OCI-LY1 (cell line): ENCODE data around the gene PPP1R15B.
A peak's percentile ranks its signal among the peaks of the same experiment; 100 is the strongest.

Source experiments
- H2AFZ ChIP-seq: fragments of 200-600 bp; sonication (generic), shearing (Covaris generic); 2 replicates; pipeline ENCODE4 v1.6.0; 2014; ENCODE audit warnings: antibody characterized with exemption, mild to moderate bottlenecking, low read length
- H3F3A ChIP-seq: fragments of 200-600 bp; sonication (generic), shearing (Covaris generic); 2 replicates; pipeline ENCODE4 v1.6.0; 2014; ENCODE audit warnings: mild to moderate bottlenecking, antibody characterized with exemption, low read length, moderate library complexity; ENCODE audit not compliant: insufficient read depth
- H3K27ac ChIP-seq: fragments of 200-600 bp; sonication (generic); 2 replicates; pipeline ENCODE4 v1.5.1; 2014; ENCODE audit warnings: low read length, mixed run types, mild to moderate bottlenecking, low read depth; ENCODE audit not compliant: poor library complexity, severe bottlenecking
- H3K27me3 ChIP-seq: fragments of 200-600 bp; sonication (generic); 2 replicates; pipeline ENCODE4 v1.6.0; 2014; ENCODE audit warnings: antibody characterized with exemption, mild to moderate bottlenecking, low read length, moderate library complexity; ENCODE audit not compliant: insufficient read depth
- H3K36me3 ChIP-seq: fragments of 200-600 bp; sonication (generic); 2 replicates; pipeline ENCODE4 v1.6.1; 2014; ENCODE audit warnings: mild to moderate bottlenecking, antibody characterized with exemption, low read length, moderate library complexity, mixed read lengths; ENCODE audit not compliant: insufficient read depth
- H3K4me1 ChIP-seq: fragments of 200-600 bp; sonication (generic); 2 replicates; pipeline ENCODE4 v1.5.1; 2014; ENCODE audit warnings: mild to moderate bottlenecking, low read length, moderate library complexity; ENCODE audit not compliant: insufficient read depth, severe bottlenecking
- H3K4me2 ChIP-seq: fragments of 200-600 bp; sonication (generic), shearing (Covaris generic); 2 replicates; pipeline ENCODE4 v1.6.1; 2014; ENCODE audit warnings: low read length
- H3K4me3 ChIP-seq: fragments of 200-600 bp; sonication (generic); 2 replicates; pipeline ENCODE4 v1.5.1; 2014; ENCODE audit warnings: low read length, low read depth, mild to moderate bottlenecking, mixed read lengths; ENCODE audit not compliant: poor library complexity, severe bottlenecking
- H3K79me2 ChIP-seq: fragments of 200-600 bp; shearing (Covaris generic); 2 replicates; pipeline ENCODE4 v1.6.1; 2016; ENCODE audit warnings: mixed run types, low read length, mixed read lengths; ENCODE audit not compliant: insufficient read depth
- H3K9ac ChIP-seq: fragments of 200-600 bp; sonication (generic), shearing (Covaris generic); 2 replicates; pipeline ENCODE4 v1.6.1; 2014; ENCODE audit warnings: mild to moderate bottlenecking, low read length, mixed read lengths
- H3K9me2 ChIP-seq: fragments of 200-600 bp; sonication (generic), shearing (Covaris generic); 2 replicates; pipeline ENCODE4 v1.6.1; 2014; ENCODE audit warnings: low read depth, mild to moderate bottlenecking, low read length, mixed read lengths
- H3K9me3 ChIP-seq: fragments of 200-600 bp; shearing (Covaris generic); 2 replicates; pipeline ENCODE4 v1.6.1; 2014; ENCODE audit warnings: low read length, mixed read lengths
- H4K20me1 ChIP-seq: fragments of 200-600 bp; sonication (generic), shearing (Covaris generic); 2 replicates; pipeline ENCODE4 v1.6.0; 2016; ENCODE audit warnings: mild to moderate bottlenecking, low read length; ENCODE audit not compliant: insufficient read depth
- EZH2 ChIP-seq: fragments of 200-600 bp; sonication (generic), shearing (Covaris generic); IDR thresholded peaks from 2 replicates; pipeline ENCODE4 v1.8.0; 2017; ENCODE audit warnings: borderline replicate concordance, mixed run types, mild to moderate bottlenecking, antibody characterized with exemption, low read length, moderate library complexity, mixed read lengths
- TF ChIP-seq, protein P1 (sequence below): fragments of 200-600 bp; sonication (generic), shearing (Covaris generic); IDR thresholded peaks from 2 replicates; pipeline ENCODE4 v1.5.1; 2017; ENCODE audit warnings: mild to moderate bottlenecking, antibody characterized with exemption, low read length, moderate library complexity, mixed read lengths

PPP1R15B gene

DNA sequence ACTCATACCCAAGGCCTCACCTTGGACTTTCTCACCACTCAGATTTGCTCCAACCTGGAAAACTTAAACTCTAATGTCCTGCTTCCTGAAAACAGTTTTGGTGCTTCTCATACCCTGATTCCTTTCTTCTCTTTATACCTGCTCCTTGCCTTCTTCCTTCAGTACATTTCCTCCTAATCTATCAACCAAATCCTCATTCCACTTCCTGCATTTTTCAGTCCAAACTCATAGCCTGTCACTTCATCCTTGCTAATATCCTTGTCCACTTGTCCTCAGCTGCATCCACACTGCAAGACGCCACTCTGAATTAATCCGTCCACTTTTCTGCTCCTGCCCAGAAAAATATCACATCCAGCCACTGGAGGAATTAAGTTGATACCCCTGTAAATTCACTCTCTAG lies 25.9 kb downstream of the PPP1R15B start:
- H3K27me3 ChIP-seq = 0 out of 2 replicates have a peak, but pooled peaks cover 3% of the 10 kb centered on the region
- no peaks in the 10 kb centered on the region for H3K36me3 ChIP-seq
- no peak overlapping the region for H2AFZ ChIP-seq
- no peak overlapping the region for H3K27ac ChIP-seq
- H3K9me2 ChIP-seq = no peaks in the 10 kb centered on the region
- H3K9ac ChIP-seq = no peak overlapping the region
- no peaks in the 10 kb centered on the region for H3F3A ChIP-seq
- H4K20me1 ChIP-seq = no peaks in the 10 kb centered on the region
- no peaks in the 10 kb centered on the region for H3K79me2 ChIP-seq
- no peaks in the 10 kb centered on the region for H3K4me1 ChIP-seq
- no peak overlapping the region for H3K4me3 ChIP-seq
- no peaks in the 10 kb centered on the region for H3K9me3 ChIP-seq
- TF ChIP-seq, protein P1, sequence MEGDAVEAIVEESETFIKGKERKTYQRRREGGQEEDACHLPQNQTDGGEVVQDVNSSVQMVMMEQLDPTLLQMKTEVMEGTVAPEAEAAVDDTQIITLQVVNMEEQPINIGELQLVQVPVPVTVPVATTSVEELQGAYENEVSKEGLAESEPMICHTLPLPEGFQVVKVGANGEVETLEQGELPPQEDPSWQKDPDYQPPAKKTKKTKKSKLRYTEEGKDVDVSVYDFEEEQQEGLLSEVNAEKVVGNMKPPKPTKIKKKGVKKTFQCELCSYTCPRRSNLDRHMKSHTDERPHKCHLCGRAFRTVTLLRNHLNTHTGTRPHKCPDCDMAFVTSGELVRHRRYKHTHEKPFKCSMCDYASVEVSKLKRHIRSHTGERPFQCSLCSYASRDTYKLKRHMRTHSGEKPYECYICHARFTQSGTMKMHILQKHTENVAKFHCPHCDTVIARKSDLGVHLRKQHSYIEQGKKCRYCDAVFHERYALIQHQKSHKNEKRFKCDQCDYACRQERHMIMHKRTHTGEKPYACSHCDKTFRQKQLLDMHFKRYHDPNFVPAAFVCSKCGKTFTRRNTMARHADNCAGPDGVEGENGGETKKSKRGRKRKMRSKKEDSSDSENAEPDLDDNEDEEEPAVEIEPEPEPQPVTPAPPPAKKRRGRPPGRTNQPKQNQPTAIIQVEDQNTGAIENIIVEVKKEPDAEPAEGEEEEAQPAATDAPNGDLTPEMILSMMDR = no peak
- no peak for TF ChIP-seq EZH2
- H3K4me2 ChIP-seq = no peak overlapping the region

DNA sequence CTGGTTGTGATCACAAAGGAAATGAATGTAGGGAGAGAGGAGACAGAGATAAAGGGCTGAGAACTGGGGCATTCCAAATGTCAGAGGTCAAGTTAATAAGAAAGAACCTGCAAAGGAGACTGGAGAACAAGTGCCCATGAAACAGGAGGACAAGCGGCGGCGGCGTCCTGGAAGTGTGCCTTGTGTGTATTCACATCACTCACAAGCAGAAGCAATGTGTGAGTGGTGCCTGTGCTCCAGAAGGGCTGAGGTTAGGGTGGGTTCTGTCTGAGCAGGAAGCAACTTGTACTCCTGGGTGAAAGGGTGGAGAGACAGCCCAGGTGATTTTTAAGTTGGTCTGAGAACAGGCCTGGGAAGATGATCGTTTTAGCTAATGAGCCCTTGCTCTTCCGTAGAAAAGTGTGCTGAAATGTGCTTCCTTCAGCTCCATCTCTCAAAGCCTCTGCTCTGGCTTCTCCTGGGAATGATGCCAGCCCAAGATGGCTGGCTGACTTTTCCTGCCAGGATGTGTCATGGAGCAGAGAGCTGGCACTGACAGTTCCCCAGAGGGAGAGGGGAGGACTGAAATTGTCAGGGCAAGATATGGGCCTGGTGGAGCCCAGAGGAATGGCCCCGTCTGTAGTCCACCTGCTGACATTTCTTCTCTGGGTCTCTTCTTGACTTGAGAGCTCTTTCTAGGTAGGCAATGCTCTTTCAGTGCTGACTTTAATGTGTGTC lies 26.8 kb downstream of the PPP1R15B start:
- TF ChIP-seq EZH2 = no peak
- TF ChIP-seq, protein P1 = no peak
- Histone ChIP-seq H3K36me3 (no peaks in the 10 kb centered on the region), H3F3A (no peaks in the 10 kb centered on the region), H3K4me2 (no peak overlapping the region), H3K27me3 (peaks cover 3% of the 10 kb centered on the region; the same call in 1 of the 2 replicates), H3K9ac (no peak overlapping the region), H3K9me3 (no peaks in the 10 kb centered on the region), H4K20me1 (no peaks in the 10 kb centered on the region), H3K27ac (no peak overlapping the region), H3K79me2 (no peaks in the 10 kb centered on the region), H3K4me3 (no peak overlapping the region), H3K9me2 (no peaks in the 10 kb centered on the region), H3K4me1 (no peaks in the 10 kb centered on the region), H2AFZ (no peak overlapping the region)

DNA sequence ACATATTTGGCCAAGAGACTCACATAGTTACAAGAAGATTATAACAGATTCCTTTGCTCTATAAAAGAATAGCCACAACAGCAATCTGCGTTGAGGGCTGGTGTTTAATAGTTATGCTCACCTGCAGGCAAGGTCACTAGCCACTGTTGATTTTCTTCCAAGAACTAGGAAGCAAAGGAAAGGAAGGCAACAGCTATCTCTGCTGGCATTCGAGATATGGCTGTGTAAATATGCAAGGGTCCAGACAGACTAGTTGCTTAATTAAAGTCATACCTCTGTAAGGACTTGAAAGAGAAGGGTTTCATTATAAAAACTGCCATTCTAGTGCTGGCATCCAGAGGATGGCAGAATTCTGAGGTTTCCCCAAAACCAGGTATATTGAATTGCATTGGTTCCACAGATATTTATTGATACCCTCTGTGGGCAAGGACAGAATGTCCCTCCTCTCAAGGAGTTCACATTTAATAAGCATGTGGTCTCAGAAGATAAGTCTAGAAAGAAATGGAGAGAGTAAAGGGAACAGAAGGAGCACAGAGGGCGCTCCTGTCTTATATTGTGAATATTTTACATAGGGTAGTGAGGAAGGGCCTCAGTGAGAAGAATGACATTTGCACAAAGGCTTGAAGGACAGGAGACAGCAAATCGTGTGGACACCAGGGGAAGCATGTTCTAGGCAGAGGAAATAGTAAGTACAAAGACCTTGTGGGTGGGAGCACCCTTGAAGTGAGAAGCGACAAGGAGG lies 28.3 kb downstream of the PPP1R15B start:
- H3K4me1 ChIP-seq = no peaks in the 10 kb centered on the region
- H3K9ac ChIP-seq = no peak overlapping the region
- H4K20me1 ChIP-seq = no peaks in the 10 kb centered on the region
- H3K27me3 ChIP-seq = peaks cover 3% of the 10 kb centered on the region; the same call in 1 of the 2 replicates
- no peak overlapping the region for H2AFZ ChIP-seq
- H3K9me3 ChIP-seq = no peaks in the 10 kb centered on the region
- TF ChIP-seq EZH2 = no peak
- TF ChIP-seq, protein P1 = peak; percentile 30; the same call in 1 of the 2 replicates
- no peaks in the 10 kb centered on the region for H3K9me2 ChIP-seq
- no peak overlapping the region for H3K4me3 ChIP-seq
- H3K79me2 ChIP-seq = no peaks in the 10 kb centered on the region
- no peaks in the 10 kb centered on the region for H3K36me3 ChIP-seq
- no peak overlapping the region for H3K27ac ChIP-seq
- no peaks in the 10 kb centered on the region for H3F3A ChIP-seq
- H3K4me2 ChIP-seq = no peak overlapping the region
